Embryonic facial prominence (tissue), 1 donor: ENCODE data around the gene USP7.
"Not testable (repeated sequence)": the region's sequence is repeated elsewhere in the genome, so short reads cannot be mapped to it uniquely, and the experiment has no call there.

Experiments used
- DNase-seq: peaks from one replicate; pipeline ENCODE4 v3.0.0-alpha.2; 2016; ENCODE audit errors: extremely low spot score

USP7 gene

DNA sequence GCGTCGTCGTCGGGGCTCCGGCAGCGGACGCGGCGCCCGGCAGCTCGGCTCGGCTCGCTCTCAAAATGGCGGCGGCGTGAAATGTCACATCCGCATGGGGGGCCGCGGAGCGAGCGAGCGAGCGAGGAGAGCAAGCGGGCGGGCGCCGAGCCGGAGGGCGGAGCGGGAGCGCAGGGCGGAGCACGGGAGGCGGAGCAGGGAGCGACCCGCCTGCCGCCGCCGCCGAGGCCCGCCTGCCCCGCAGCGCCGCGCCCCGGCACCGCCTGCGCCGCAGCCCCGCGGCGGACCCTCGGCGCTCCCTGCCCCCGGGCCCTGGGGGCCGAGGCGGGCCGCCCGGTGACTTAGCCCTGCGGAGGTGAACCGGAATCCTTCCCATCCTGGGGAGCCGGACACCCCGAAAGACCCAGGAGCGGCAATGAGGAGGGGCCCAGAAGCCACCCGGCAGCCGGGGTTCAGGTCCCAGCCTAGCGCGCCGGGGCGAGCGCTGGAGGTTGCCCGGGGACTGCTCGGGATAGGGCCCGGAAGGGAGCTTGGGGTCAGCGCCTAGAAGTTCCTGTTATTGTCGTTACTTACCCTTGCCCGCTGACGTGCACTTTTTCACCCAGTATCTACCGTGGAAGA, at the start of gene USP7:
Gene USP7, minus strand, starts transcription at position 86 of the 621 bp plus-strand sequence. CDS start 621 bp downstream, outside the sequence.
- peak; percentile 82 for DNase-seq

DNA sequence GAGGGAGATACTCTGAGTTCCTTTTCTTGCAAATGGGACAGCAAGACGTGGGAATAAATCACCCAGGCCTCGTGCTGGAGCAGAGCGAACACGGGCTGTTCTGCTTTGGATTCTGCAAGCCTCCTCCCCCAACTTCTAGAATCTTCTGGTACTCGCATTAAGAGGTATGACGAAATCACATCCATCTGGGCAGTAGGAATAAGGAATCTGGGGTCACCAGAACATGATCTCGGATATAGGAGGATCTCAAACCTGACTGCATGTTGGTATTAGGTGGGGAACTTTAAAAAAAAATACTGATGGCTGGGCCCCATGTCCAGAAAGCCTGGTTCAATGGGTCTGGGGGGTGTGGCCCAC, 49.8 kb upstream of the USP7 start:
- DNase-seq = no peak

DNA sequence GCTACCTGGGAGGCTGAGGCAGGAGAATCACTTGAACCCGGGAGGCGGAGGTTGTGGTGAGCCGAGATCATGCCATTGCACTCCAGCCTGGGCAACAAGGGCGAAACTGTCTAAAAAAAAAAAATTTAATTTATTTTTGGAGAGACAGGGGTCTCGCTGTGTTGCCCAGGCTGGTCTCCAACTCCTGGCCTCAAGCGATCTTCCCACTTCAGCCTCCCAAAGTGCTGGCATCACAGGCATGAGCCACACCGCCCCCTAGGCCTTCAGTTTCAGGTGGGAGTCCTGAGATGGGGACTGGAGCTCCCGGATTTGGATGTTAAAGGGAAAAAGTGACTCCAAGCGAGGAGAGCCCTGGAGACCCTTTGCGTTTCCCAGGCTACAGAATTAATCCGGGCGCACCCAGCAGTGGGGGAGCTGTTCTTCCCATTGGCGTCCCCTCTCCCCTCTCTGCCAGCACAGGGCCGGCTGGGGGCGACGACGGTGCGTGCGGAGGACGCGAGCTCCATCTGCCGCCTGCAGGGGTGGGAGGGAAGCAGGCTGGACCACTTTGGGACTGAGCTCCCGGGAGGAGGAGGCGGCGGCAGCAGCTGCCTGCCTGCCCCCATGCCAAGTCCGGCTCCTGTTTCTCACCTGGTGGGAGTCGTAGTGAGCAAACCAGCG, 49.3 kb upstream of the USP7 start:
- no peak for DNase-seq

DNA sequence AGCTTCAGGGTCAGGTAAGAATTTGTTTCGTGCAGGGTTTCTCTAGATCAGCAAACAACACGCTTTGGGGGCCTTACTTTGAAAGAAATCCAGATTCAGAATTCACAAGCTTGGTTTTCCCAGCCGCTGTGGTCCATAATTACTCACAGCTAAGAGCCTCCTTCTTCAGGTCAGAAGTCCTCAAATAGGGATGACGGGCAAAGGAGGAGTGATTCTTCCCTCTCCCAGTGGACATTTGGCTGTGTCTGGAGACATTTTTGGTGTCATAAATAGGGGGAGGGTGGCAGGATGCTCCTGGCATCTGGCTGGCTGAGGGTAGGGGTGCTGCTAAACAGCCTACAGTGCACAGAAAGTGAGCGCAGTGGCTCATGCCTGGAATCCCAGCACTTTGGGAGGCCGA, 48.6 kb upstream of the USP7 start:
- no peak for DNase-seq

DNA sequence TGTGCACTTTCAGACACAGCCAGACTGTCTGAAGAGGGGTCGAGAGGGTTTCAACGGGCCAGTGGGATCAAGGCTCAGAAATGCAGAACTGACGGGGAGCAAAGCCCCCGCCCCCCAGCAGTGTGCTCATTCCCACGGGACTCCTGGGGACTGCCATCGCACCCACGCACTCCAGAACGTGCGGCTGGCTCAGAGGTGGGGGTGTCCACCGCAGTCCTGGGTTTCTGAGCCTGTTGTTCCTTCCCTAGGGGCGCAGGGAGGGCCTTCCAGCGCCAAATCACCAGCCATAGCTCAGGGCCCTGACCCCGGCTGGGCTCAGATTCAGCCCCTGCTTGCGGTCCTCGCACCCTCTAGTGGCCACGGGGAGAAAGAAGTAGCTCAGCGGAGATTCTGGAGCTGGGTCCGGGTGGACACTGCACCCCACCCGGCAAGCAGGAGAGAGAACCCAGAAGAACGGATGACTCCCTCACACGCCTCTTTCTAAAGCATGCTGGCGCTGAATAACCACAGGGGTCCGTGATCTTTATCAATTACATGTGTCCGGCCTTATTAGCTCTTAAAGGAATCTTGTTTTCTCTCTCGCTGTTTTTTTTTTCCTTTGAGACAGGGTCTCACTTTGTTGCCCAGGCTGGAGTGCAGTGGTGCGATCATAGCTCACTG, 45.0 kb upstream of the USP7 start:
- DNase-seq = no peak

DNA sequence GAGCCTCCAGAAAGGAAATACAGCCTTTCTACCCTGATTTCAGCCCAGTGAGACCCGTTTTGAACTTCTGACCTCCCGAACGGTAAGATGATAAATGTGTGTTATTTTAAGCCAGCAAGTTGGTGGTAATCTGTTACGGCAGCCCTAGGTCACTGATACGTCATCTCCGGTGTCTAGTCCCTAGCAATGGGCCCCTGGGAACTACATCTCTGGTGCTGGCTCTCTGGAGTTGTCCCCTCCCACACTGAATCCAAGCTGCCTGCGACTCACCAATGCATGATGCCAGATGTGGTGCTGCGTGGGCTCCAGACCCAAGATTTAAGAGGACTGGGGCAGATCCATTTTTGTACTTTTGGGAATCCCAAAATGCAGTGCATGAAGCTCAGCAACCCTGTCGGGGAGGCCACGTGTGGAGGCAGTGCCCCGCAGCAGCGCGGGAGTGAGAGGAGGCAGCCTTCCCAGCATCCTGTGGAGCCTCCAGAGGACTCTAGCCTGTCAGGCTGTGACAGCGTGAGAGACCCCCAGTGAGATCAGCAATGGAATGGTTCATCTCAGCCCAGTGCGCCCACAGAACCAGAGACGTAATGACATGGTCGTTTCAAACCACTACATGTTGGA, 43.6 kb upstream of the USP7 start:
- DNase-seq = no peak

DNA sequence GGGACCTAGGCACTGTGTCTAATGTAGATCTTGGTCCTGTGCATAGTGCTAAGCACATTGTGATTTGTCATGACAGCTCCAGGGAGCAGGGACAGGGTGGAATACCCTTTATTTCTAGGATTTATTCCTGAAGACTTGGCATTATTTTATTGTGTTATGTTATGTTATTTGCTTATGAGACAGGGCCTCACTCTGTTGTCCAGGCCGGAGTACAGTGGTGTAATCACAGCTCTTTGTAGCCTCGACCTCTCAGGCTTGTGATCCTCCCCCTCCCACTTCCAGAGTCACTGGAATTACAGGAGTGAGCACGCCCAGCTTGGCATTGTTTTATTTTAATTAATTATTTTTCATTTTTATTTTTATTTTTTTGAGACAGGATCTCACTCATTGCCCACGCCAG, 40.5 kb upstream of the USP7 start:
- DNase-seq = no peak

DNA sequence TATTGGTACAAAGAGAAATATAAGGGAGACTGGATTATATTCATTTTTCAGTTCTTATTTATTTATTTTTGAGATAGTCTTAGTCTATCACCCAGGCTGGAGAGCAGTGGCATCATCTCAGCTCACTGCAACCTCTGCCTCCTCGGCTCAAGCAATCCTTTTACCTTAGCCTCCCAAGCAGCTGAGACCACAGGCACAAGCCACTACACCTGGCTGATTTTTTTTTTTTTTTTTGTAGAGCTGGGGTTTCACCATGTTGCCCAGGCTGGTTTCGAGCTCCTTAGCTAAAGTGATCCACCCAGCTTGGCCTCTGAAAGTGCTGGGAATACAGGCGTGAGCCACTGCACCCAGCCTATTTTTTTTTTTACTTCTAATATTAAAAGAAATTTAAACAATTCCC, 40.1 kb upstream of the USP7 start:
- DNase-seq = no peak

DNA sequence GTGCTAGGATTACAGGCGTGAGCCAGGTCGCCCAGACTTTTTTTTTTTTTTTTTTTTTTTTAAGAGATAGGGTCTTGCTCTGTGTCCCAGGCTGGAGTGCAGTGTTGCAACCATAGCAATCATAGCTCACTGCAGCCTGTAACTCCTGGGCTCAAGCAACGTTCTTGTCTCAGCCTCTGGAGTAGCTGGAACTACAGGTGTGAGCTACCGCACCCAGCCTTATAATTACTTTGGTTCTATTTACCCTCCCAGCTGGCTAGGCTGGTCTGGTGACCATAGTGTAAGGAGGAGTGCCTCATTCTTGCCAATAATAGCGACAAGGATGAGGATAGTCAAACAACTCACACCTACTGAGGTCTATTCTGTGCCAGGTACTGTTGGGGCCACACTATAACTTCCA, 39.6 kb upstream of the USP7 start:
- DNase-seq = no peak

DNA sequence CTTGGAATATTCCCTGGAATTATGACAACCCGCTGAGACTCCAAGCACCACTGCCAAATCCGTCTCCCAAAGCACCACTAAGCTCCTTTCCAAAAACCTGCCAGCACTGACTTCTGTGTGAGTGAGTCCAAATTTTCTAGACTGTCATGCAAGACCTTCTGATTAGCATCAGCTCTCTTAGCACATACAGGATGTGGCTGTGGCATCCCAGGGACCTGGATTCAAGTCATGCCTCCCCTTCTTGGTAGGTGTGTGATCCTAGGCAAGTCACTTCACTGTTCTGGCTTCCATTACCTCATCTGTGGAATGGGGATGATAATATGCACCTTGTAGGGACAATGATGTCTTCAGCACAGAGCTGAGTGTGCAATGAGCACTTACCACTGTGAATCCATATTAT, 38.3 kb upstream of the USP7 start:
- DNase-seq = no peak

DNA sequence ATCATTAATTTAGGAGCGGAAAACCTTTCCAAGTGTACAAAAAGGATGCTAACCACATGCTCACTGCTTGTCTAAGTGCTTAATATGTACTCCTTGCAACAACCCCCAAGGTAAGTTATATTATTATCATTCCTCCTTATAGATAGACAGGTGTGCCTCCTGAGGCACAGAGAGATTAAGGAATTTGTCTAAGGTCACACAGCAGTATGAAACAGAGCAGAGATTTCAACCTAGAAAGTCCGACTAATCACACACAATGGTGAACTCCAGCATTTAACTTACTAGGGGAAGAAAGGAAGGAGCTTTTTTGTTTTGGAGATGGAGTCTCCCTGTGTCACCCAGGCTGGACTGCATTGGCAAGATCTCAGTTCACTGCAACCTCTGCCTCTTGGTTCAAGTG, 37.0 kb upstream of the USP7 start:
- DNase-seq = no peak

DNA sequence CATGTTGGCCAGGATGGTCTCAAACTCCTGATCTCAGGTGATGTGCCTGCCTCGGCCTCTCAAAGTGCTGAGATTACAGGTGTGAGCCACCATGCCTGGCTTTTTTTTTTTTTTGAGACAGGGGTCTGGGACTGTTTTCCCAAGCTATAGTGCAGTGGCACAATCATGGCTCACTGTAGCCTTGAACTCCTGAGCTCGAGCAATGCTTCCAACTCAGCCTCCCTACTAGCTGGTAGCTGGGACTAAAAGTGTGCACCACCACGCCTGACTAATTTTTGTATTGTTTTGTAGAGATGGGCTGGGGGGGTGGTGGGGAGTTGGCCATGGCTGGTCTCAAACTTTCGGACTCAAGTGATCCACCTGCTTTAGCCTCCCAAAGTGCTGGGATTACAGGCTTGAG, 36.1 kb upstream of the USP7 start:
- no peak for DNase-seq

DNA sequence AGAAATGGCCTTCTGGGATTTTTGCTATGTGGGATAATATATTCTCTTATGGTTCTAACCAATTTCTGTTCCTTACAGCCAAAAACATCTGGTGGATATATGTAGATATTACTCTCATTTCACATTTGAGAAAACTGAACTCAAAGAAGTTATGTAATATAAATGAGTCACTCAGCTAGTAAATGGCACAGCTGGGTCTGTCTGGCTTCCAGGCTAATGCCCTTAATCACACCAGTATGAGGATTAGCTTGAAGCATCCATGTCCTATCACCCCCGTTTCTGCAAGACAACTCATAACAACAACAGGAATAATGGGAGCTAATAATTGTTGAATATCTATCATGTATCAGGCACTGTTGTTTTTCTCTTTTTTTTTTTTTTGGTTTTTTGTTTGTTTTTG, 34.4 kb upstream of the USP7 start:
- DNase-seq = no peak

DNA sequence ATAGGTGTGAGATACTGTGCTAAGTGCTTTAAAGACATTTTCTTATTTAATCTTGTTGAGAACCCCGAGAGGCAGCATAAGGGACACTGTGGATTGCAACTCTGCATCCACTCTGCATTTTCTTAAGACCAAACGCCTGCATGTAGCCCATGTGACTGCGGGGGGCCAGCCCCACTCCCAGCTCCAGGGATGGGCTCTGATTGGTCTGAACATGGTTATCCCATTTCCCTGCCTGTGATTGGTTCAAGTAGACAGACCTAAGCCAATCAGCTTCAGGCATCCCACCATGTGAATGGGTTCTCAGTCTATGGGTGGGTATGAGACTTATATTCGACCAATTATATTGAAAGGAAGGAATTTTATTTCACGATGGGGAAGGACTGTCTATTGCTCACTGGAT, 33.2 kb upstream of the USP7 start:
- DNase-seq = no peak

DNA sequence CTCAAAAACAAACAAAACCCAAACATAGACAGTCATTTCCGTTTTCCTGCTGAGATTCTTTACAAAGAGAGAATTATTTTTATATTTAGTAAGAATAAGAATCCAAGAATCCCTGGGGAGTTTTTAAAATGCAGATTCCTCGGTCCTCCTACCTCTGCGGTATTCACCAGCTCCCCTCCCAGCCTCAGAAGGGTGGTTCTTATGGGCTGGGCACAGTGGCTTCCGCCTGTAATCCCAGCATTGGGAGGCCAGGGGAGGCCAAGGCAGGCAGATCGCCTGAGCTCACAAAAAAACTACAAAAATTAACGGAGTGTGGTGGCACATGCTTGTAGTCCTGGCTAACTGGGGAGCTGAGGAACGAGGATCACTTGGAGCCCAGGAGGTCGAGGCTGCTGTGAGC, 26.7 kb upstream of the USP7 start:
- no peak for DNase-seq

DNA sequence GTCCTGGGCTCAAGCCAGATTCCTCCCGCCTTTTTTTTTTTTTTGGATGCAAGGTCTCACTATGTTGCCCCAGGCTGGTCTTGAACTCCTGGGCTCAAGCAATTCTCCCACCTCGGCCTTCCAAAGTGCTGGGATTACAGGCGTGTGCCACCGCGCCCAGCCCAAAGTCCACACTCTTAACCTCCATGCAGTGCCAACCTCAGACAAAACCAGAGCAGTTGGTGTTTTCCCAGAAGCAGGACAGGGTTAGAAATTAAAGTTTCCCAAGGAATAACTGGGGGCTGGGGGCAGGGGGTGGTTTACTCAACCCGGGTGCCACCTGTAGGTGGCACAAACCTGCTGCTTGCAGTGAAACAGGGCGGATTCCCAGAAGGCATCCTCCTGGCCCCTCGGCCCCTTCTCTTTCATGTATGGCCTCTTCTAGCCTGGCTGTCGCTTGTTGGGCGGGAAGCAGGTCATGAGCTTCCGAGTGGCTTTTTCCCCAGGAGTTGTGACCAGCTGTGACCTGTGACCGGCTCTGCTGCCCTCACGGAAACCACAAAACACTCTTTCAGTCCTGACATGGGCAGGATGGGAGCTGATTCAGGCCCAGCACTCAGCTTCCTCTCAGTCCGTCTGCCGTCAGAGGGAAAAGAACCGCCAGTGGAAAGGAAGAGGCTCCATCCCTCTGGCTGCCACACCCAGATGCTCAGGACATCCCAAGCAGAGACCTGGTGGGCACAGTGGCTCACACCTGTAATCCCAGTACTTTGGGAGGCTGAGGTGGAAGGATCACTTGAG, 25.6 kb upstream of the USP7 start:
- no peak for DNase-seq

DNA sequence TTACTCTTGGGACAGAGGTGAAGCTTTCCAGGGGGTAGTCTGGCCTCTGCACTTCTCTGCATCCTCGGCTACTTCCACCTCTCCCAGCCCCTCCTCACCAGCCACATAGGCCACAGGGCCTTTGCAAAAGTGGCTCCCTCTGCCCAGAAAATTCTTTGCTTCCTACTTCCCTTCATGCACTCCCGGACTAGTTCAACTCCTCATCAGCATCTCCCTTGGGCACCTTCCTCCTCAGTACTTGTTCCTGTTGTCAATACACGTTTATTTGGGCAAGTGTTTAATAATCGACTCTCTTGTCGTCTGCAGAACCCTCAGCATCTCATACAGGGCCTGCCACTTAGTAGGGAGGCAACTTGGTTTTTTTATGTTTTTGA, 23.1 kb upstream of the USP7 start:
- DNase-seq = no peak

DNA sequence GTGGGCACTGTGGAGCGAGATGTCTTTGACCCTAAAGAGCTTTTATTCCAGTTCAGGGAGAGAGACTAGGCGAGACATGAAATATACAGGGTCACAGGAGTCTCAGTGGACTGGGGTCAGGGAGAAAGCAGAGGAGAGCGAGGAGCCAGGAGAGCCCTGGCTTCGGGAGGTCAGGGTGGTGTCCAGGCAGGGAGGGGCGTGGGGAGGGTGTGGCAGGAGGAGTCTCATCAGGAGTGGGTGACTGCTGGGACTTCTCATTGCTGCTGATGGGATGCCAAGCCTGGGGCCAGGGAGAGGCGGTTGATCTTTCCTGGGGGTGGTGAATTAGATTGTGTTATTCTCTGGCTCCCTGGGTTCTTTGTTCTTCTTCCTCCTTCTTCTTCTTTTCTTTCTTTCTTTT, 22.4 kb upstream of the USP7 start:
- DNase-seq = no peak

DNA sequence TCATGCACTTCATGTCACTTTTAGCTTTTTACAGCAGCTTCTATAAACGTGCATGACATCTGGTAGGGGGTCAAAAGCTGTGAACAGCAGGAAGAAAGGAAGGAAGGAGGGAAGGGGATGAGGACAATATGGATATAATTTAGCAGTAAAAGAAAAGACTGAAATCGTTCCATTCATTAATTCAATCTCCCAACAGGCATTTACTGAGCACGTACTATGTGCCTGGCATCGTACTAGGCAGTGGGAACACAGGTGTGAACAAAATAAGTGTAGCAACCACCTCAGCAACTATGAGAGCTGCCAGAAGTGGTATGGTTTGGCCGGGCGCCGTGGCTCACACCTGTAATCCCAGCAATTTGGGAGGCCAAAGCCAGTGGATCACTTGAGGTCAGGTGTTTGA, 19.1 kb upstream of the USP7 start:
- no peak for DNase-seq

DNA sequence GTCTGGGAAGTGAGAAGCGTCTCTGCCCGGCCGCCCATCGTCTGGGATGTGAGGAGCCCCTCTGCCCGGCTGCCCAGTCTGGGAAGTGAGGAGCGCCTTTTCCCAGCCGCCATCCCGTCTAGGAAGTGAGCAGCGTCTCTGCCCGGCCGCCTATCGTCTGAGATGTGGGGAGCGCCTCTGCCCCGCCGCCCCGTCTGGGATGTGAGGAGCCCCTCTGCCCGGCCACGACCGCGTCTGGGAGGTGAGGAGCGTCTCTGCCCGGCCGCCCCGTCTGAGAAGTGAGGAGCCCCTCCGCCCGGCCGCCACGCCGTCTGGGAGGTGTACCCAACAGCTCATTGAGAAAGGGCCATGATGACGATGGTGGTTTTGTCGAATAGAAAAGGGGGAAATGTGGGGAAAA, 18.2 kb upstream of the USP7 start:
- not testable (repeated sequence) for DNase-seq

DNA sequence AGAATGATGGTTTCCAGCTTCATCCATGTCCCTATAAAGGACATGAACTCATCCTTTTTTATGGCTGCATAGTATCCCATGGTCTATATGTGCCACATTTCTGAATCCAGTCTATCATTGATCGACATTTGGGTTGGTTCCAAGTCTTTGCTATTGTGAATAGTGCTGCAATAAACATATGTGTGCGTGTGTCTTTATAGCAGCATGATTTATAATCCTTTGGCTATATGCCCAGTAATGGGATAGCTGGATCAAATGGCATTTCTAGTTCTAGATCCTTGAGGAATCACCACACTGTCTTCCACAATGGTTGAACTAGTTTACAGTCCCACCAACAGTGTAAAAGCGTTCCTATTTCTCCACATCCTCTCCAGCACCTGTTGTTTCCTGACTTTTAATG, 12.5 kb upstream of the USP7 start:
- not testable (repeated sequence) for DNase-seq

DNA sequence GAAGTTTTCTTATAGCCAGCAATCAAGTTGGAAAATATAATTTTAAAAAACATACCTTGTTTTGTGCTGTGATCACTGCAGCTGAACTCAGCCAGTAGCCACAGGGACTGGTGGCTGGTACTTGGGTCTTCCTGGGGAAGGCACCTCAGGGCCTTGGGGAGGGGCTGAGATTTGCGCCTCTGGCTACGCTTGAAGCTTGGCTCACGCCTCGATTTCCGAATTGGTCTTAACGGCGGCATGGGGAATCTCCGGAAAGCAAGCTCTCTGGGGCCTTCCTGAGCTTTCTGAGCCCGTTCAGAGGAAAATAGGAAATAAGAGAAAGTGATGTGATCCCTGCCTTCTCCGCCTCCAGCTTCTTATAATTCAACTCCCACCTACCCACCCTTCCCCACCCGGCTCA, 11.3 kb upstream of the USP7 start:
- DNase-seq = no peak
